Measurements from ENCODE around the gene GLP1R.

The GLP1R gene

DNA sequence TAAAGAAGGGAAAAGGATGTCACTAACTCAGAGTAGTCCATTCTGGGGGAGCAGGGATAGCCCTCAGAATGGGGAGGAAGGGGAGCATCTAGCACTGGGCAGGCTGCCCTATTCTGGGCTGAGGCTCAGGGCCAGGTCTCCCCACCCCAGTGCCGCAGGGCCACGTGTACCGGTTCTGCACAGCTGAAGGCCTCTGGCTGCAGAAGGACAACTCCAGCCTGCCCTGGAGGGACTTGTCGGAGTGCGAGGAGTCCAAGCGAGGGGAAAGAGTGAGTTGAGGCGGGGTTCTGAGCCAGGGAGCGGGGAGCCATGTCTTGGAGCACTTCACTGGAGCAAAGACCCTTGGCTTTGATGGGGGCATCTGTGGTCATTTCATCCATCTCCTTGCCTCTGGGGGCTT lies 17.0 kb downstream of the GLP1R start:
- DNase-seq = no peak

DNA sequence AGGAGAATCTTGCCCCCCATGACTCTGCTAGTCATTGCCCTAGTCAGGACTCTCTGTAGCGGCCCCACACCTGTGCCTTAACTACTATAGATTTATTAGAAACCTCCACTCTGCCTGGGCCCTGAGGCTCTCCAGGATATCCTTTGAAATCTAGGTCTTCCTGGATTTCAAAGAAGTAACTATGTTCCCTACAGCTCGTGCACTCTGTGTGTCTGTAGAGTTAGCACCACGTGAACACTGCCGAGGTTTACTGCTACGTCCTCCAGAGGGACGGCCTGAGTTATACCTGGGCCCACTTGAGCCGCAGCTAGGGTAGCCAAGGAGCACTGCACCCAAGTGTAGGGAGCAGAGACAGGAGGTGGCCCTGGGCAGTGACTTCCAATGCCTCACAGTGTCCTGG lies 19.8 kb downstream of the GLP1R start:
- no peak for DNase-seq

DNA sequence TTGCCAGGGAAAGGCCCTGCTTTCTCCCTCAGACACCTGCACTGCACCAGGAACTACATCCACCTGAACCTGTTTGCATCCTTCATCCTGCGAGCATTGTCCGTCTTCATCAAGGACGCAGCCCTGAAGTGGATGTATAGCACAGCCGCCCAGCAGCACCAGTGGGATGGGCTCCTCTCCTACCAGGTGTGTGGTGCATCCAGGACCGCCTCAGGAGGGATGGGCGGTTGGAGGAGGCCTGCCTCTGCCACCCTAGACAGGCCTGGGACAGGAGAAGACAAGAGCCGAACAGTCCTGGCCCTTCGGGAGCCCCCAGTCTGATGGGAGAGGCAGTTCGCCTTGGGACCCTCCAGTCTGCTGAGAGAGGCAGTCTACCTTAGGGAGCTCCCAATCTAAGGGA lies 24.2 kb downstream of the GLP1R start:
- no peak for DNase-seq

DNA sequence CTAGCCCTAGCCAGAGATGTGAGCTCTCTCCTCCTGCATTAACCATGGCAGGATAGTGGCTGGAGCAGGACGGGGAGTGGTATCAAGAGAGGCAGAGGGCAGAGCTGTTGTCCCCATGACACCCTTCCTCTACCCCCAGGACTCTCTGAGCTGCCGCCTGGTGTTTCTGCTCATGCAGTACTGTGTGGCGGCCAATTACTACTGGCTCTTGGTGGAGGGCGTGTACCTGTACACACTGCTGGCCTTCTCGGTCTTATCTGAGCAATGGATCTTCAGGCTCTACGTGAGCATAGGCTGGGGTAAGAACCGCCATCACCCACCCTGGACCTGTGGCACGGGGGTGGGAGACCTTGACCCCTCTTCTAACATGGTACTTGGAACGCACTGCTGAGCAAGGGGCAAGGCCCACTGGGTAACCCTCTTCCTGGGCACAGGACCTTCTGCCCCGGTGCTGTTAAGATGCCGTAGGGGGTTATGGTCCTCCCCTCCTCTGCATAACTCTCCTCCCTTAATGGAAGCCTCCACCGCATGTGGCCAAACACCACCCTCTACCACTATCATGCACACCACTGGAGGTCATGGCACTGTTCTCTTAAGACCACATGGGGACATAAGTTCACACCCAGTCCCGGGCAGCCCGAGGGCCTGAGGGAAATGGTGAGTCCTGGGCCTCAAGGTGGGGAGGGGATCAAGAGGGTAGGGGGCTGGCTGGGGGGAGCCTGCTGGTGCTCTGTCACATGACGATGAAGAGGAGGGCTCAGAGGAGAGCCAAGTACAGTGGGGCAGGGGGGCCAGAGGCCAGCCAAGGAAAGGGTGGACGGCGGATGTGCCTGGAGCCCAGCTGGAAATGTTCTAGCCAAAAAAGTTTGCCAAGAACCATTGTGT lies 25.1 kb downstream of the GLP1R start:
- no peak for DNase-seq

DNA sequence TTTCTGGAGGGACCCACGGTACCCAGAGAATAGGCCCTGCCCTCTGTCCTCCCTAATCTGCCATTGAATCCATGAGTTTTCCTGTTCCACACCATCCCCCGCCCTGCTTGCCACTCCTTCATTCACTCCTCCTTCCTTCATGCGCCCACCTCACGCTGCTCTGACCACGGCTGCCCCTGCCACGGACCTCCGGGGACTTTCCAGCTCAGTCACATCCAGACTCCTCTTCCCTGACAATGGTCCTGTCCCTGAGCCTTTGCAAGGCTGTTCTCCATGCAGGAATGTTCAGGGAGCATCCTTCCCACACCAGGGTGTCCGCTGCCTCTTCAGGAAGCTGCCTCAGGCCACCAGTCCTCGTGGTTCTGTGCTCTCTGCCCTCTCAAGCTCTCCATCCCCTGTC lies 25.9 kb downstream of the GLP1R start:
- DNase-seq = no peak

DNA sequence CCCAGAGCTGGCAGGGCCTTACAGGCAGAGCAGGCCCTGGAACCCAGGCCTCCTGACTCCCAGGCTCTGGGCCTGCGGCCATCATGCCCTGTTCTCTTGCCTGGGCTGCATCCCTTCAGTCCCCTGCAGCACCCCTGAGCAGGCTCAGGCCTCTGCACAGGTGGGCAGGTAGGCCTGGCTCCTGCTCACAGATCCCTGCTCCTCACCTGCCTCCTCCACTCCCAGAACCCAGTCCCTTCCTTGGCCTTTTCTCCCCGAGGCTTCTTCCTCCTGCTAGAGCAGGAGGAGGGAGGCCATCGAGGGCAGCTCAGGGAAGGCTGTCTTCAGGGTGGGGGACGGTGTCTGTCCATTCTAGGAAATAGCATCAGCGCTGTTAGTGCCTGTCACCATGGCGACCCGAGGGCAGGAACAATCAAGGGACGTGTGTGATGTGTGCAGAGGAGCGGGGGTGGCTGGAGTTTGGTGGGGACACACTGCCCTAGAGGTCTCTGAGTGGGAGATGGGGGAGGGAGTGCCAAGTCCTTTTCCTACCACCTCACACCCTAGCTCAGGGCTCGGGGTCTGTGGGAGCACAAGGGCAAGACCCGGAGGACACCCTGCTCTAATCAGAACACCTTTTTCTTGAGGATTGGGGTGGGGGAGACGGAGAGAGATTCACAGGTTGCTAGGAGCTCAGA lies 26.6 kb downstream of the GLP1R start:
- DNase-seq = peak; percentile 1

DNA sequence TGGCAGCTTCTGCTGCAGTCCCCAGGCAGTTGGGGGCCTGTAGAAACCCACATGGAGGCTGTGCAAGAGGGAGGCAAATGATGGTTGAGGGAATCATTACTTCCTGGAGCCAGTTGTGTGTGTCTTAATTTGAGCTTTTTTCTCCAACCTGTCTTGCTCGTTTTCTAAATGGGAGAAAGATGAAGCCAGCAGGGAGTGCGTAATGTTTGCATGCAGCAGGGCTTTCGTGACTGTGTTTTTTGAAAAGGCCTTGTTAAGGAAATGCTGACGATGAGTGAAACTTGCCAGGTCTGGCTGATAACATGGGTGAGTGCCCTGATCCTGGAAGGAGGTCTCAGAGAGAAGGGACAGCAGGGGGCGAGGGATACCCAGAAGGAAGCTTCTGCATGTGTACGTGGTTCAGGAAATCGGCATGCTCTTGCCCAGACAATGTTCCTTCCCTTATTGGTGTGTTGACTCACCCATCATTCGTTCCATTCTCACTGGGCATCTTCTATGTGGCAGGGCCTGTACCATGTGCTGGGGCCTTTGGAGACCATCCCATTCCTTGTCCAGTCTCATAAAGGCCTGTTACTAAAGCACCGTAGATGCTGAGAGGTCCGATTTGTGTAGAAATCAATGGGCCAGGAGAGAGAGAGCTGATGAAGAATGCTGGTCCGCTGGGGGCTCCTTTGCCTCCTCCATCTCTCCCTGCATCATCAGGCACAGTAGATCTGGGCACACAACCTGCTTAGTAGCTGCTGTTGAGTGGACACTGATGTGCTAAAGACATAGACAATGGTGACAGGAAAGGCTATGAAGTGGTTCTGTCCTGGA lies 27.4 kb downstream of the GLP1R start:
- peak; percentile 2 for DNase-seq

DNA sequence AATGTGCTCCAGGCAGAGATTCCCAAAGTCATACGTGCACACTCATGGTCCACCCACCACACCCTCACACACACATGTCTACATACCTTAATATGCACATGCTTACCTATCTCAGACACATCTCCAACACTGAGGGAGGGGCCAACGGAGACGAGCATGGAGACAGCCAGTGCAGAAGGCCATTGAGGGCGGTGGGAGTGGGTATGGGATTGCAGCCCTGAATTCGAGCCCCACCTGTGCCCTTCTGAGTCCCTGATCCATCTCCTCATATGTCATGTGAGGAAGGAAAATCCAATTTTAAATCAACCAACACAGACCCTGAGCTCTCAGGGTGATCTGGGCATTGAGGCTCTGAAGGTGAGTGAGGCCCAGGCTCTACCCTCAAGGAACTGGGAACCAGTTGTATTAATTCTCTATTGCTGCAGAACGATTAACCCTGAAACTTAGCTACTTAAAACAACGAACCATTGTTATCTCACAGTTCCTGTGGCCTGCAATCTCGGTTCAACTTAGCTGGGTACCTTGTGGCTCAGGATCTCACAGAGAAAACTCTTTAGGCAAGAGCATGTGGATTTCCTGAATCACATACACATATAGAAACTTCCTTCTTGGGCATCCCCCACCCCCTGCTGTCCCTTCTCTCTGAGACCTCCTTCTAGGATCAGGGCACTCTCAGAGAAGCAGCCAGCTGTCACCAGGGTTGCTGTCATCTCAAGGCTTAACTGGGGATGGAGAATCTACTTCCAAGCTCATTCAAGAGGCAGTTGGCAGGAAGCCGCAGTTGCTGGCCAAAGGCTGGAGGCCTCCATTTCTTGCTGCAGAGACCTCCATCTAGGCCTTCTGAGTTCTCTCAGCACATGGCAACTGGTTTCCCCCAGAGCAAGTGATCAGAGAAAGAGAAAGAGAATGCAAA lies 28.3 kb downstream of the GLP1R start:
- peak; percentile 2 for DNase-seq

DNA sequence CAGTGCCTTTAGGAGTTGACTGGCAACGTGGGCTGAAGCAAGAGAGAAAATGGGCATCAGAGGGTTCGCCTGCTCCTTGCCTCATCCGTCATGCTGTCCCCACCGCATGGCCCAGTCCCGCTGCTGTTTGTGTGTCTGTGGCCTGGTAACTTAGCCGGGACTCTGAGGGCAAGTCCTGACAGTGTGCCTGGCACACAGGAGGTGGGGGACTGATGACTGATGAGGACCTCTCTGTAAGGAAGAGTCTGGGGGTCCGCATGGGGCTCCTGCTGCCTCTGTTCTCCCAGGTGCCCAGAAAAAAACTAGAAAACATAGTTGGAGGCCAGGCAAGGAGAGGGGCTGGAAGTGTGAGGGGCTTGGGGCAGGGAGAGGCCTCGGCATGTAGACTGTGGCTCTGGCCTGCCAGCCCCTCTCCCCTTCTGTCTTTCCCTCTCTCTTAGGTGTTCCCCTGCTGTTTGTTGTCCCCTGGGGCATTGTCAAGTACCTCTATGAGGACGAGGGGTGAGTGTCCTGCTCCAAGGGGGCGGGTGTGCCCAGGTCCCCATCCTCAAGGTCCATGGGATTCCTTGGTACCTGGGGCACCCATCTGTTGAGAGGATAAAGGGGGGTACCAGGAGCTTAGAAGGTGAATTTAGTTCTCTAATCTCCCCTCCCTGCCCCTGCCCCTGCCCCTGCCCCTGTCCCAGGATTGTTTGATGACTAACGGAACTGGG lies 29.5 kb downstream of the GLP1R start:
- DNase-seq = no peak

DNA sequence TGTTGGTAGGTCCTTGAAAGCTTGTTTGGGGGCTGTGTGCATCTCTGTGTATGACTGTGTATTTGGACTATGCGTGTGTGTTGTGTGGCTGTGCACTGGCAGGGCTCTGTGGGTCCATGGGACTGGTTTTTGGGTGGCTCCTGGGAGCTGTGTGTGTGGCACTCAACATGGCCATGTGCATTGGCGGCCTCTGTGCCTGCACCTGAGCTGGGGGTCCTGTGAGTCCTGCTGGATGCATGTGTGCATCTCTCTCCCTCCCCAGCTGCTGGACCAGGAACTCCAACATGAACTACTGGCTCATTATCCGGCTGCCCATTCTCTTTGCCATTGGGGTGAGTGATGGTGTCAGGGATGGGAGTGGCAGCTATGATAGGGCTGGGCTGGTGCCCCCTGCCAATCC lies 30.1 kb downstream of the GLP1R start:
- no peak for DNase-seq

DNA sequence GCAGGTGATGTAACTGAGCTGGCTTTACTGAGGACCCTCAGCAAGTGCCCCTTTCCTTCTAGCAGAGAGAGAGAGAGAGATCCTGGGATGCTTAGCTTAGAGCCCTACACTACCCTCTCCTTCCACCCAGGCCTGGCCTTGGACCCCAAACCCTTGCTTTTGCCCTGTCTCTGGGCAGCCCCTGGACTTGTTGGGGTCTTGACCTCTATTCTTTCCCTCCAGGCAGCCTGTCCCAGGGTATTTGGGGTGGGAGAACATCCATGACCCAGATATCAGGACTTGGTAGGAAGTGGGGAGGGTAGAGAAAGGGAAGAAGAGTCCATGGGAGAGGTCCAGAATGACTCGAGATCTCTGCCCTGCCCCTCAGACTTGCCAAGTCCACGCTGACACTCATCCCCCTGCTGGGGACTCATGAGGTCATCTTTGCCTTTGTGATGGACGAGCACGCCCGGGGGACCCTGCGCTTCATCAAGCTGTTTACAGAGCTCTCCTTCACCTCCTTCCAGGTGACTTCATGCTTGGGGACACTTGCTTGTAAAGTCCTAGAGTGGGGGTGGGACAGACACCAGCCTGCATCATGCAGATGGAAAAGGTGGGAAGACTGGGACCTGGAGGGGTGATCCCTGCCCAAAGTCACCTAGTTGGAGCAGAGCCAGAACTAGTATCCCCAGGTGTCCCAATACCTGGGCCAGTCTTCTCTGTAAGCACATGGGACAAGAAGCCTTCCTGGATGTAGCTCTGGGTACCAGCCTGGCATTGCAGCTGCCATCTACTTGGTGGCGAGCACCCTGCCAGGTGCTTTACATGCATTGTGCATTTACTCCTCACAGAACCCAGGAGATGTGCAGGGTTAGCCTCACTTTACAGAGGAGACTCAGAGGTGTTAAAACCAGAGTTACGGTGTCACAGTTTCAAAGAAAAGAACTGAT lies 30.9 kb downstream of the GLP1R start:
- no peak for DNase-seq

DNA sequence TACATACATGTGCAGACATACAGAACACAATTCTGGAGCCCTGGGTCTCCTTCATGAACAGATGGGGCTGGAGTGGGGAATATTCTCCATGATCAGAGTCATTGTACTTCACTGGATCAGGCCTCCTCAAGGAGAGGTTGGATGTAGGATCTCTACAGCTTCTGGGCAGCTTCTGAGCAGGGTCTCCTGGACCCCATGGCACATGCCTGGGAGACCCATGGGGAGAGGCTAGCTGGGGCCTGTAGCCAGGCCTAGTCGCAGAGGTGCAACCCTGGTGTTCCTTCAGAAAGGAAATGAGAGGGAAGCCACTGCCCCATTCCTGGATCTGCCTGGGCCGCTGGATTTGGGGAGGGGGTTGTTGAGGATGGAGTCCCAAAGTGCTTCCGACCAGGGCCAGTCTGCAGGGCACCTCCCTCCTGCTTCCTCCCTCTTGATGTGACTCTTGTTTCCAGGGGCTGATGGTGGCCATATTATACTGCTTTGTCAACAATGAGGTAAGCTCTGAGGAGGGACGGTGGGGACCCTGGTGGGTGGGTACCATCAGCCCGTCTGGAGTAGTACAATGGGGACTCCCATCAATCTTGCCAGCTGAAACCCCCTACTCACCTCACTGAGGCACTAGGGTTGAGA lies 31.8 kb downstream of the GLP1R start:
- DNase-seq = no peak

DNA sequence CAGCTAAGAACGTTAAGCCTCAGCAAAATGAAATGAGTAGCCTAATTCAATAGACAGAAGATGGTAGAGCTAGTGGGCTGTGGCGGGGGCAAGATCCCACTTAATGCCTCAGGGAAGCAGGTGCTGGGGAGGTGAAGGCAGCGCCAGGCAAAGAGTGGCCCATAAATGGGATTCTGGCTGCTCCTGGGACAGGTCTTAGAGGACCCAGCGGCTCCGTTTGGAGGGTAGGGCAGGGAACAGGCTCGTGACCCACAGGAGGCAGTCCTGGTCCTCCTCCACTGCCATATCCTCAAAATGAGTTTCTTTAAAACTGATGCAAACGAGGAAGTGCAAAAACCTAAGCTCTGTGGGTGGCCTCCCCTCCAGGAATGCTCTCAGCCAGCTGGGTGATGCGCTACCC lies 33.7 kb downstream of the GLP1R start:
- no peak for DNase-seq

DNA sequence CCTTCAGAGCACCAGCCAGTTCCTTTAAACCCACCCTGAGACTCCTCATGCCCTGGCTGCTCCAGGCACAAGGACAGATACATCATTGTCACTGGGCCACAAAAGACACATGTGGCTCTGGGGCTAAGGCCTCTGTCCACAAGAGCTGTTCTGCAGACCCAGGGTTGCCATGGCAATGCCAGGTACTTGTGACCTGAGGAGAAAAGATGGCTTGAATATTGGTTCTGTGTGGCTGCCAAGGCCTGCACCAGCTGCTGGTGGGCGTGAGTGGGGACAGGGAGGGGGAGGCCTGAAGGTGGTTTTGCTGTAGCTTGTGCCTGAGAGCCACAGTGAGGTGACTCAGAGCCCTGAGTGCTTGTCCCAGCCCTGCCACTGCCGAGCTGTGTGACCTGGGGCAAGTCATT lies 34.7 kb downstream of the GLP1R start:
- DNase-seq = no peak

DNA sequence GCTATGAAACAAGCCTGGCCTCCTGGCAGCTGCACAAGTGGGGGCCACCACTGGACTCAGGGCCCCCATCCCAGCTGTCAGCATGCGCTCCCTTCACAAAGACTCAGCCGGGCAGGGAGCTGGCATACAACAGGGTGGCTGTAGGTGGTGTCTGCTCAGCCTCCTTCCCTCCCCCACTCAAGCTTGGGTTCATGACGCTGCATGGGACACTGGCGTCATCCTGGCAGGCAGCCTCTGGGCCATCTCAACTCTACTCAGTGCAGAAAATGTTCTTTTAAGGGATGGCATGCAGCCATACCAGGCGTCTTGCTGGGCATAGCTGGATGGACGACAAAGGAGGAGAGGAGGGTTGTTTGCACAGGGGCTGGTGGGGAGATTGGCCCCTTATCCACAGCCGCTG lies 35.9 kb downstream of the GLP1R start:
- DNase-seq = no peak

DNA sequence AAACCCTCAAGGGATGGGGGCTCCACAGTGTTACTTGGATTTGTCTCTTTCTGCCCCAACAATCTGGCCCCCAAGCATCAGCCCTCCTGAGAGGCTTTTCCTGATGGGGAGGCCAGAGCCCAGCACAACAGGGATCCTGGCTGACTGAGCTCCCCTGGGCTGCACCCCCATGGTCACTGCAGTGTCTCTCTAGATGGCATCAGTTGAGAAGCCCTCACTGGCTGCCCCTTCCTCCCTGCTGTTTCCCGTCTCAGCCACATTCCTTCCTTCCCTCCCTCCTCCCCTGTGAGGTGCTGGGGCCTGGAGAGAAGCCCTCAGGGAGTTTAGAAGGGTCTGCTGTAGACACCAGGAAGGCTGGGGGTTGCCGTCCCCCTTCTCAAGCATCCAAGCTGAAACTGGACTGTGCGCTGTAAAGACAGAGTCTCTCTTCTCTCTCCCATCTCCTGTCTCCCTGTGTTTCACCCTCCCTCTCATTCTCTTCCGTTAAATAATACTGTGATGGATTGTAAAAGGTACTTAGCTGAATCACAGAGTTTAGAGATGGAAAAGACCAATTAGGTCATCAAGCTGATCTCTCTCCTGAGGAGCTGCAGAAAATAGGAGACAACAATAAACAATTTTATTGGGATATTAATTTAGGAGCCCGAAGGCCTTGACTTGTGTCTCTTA lies 36.7 kb downstream of the GLP1R start:
- no peak for DNase-seq

DNA sequence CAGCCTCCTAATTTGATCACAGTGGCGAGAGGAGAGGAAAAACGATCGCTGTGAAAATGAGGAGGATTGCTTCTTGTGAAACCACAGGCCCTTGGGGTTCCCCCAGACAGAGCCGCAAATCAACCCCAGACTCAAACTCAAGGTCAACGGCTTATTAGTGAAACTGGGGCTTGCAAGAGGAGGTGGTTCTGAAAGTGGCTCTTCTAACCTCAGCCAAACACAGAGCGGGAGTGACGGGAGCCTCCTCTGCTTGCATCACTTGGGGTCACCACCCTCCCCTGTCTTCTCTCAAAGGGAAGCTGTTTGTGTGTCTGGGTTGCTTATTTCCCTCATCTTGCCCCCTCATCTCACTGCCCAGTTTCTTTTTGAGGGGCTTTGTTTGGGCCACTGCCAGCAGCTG lies 37.7 kb downstream of the GLP1R start:
- DNase-seq = no peak

DNA sequence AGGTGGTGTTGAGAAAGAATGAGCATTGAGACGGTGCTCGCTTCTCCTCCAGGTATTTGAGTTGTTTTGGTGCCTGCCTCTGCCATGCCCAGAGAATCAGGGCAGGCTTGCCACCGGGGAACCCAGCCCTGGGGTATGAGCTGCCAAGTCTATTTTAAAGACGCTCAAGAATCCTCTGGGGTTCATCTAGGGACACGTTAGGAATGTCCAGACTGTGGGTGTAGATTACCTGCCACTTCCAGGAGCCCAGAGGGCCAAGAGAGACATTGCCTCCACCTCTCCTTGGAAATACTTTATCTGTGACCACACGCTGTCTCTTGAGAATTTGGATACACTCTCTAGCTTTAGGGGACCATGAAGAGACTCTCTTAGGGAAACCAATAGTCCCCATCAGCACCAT lies 38.1 kb downstream of the GLP1R start:
- no peak for DNase-seq

DNA sequence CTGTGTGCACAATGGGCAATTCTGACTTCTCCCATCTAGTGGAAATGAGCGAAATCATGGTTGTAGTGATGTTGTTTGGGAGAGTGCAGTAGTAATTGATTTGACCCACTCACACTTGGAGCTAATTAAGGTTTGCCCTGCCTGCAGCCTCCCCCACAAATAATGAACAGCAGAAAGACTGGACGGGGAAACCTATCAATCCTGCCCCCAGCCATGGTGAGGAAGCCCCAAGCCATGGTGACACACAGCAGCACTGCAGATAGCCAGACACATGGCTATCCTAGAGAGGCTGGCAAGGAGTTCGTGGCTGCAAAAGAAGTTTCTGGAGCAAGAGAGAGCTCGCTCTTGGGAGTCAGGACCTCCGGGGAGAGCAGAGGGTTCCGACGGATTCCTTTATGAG lies 38.6 kb downstream of the GLP1R start:
- DNase-seq = no peak

DNA sequence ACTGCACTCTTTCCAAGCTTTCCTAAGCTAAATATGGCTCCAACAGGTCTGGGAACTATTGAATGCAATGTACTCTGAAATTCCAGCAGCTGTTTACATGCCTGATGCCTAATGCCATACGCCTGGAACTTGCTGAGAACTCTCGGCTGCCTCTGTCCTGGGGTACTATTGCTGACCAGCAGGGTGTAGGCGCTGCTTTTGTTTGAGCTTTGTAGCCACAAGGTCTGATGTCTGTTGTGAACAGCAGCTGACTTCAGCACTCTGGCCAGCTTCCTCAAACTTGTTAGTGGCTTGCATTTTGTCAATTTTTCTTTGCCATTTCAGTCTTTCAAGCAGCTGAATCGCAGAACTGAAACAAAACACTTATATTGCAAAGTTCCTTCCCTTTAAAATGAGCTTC lies 39.8 kb downstream of the GLP1R start:
- DNase-seq = no peak
